T-helper 2 cell treated with Interferon-gamma antibody and Interleukin-4, amounts not matched to agents 100 ng/mL and 5 ng/mL, for 36 hours (primary cell): ENCODE measurements around the gene MYOM1. TPM values are rescaled to one million over a fixed set of nuclear protein-coding genes. Genes with fewer than 3 reads are reported as not detected.
"Not testable (repeated sequence)": the region's sequence is repeated elsewhere in the genome, so short reads cannot be mapped to it uniquely, and the experiment has no call there.

Experiments used
- intact Hi-C: fragments of 100-400 bp; cut with micrococcal nuclease; formaldehyde crosslinking; loops from one replicate; pipeline ENCODE4 v1.15.1; 2023
- total RNA-seq: library from RNA; stranded (reverse); gene quantifications from 2 replicates; pipeline ENCODE4 v1.2.3, GENCODE V29; 2022

The MYOM1 gene
- total RNA-seq, 1 donor from 2014 or later = 1.5 TPM

DNA sequence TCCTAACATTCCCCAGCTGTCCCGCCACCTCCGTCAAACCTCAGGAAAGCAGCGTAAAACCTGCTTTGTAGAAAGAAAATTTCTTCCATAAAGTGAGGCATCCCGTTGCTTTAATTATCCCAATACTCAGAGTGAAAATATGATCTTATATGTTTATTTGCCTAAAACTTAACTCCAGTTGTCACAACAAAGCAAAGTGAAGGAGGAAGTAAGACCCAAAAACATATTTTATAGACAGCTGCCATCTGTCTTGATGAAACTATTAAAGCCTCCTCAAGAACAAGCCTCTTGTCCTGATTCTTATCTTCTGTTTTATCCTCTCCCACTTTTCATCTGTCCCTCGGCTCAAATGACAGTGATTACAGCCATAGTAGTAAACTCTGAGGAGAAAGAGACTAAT lies 177.9 kb downstream of the MYOM1 start:
- intact Hi-C loops = no loop called here

DNA sequence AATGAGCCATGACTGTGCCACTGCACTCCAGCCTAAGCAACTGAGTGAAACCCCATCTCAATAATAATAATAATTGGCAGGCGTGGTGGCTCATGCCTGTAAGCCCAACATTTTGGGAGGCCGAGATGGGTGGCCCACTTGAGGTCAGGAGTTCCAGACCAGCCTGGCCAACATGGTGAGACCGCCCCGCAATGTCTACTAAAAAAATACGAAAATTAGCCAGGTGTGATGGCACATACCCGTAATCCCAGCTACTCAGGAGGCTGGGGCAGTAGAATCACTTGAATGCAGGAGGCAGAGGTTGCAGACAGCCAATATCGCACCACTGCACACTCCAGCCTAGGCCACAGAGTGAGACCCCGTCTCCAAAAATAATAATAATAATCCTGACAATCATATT lies 178.9 kb downstream of the MYOM1 start:
- intact Hi-C loops = no loop called here

DNA sequence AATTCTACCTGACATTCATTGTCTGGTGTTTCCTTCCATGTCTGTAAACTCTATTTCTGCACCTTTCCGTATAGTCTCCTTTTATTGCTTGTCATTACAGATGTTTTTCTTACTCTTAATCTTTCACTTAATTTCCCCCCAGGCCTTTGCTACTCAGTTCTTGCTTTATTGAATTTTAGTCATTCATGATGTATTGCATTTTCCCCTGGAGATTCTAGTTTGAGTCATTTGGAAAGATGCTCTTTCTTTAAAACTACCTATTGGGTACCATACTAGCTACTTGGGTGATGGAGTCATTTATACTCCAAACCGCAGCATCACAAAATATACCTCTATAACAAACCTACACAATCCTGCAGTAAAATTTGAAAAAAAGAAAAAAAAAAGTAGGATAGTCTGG lies 179.6 kb downstream of the MYOM1 start:
- intact Hi-C loops = no loop called here

DNA sequence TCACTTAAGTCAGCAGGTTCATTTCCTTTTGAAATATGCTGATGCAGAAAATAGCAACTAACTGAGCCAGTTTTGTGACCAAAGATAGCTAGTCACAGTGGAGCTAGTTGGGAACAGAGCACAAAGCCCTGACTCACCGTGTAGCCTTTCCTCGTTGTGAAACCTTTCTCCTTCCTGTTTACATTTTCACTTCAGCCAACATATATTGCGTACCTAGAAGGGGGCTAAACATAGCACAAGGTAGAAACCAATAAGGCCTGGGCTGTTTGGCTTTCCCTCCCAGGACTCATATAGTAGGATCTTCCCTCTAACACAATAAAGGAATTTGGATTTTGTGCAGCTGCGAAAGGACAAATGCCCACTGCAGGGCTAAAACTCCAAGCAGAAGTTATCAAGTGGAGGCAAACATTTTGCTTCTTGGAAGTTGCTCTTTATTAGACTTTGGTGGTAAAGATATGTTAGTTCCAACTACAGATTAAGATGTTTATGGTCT lies 182.3 kb downstream of the MYOM1 start:
- intact Hi-C loops = loop anchor here (1.0 kb wide), 1 partner anchor 22 kb away; no protein-coding TSS in a partner anchor

DNA sequence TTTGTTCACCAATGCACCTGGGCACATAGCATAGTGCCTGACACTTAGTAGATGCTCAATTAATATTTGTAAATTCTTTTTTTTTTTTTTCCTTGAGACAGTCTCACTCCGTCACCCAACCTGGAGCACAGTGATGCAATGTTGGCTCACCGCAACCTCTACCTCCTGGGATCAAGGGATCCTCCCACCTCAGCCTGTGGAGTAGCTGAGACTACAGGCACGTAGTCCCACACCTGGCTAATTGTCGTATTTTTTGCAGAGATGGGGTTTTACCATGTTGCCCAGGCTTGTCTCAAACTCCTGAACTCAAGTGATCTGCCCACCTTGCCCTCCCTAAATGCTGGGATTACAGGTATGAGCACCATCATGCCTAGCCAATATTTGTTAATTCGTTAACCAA lies 183.7 kb downstream of the MYOM1 start:
- intact Hi-C loops = no loop called here

DNA sequence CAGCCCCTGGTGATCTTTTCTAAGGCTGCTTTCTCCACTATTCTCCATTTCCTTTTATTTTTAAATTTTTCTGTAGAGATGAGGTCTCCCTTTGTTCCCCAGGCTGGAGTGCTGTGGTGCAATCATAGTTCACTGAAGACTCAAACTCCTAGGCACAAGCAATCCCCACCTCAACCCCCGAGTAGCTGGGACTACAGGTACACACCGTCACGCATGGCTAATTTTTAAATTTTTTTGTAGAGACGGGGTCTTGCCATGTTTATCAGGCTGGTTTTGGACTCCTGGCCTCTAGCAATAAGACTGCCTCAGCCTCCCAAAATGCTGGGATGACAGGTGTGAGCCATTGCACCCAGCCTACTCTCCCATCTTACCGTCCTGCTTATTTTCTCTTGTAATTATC lies 184.1 kb downstream of the MYOM1 start:
- intact Hi-C loops = no loop called here

DNA sequence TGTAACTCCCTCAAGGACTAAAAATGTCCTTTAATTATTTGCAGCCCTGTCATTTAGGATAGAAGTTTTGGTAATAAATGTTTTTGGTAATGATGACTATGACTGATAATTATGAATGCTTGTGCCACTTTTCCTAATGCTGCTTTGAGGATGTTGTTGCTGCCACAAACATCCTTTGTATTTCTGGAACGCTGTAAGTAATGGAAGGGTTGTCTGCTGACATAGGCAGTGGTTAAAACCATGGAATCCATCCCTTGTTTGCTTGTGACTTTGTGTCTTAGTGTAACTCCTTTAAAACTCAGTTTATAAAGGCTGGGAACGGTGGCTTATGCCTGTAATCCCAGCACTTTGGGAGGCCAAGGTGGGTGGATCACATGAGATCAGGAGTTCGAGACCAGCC lies 187.0 kb downstream of the MYOM1 start:
- intact Hi-C loops = no loop called here

DNA sequence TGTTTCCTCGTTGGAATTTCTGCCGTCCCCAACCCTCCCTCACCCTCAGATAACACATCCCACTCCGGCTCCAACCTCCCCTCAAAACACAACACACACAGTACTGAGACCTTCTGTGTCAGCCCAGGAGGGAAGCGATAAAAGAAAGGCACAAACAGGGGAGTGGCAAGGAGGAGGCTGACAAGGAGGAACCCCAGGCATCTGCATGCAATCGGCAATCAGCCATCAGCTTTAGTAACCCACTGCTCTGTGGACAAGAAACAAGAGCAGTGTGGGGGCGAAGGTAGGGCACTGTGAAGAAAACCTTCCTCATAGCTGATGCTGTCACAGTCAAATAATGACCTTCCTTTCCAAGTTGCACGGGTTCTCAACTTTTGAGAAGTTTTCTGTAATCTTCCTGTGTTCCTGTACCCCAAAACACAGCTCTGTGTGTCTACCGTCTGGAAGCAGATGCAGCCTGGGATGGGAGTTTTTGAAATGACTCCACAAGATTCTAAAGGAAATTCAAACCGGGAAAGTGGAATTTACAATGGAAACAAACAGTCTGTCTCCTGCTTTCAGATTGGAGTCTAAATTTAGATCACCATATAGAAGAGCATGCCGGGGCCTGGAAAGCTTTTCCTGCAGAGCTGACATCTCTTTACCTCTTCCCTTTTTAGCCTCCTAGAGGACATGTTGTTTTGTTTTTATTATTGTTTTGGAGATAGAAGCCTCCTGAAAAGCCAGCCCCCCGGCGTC lies 190.4 kb downstream of the MYOM1 start:
- intact Hi-C loops = no loop called here

DNA sequence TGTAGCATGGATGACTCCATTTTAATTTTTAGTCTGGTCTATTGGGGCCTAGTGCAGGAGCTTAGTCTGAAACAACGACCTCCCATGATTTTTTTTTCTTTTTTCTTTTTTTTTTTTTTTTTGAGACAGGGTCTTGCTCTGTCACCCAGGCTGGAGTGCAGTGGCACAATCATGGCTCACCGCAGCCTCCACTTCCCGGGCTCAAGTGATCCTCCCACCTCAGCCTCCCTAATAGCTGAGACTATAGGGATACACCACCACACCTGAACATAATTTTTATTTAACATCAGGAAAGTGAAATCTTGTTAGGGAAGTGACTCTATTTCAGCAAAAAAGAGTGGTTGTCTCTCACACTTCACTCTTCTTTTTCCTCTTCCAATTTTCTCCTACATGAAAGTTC lies 191.7 kb downstream of the MYOM1 start:
- intact Hi-C loops = not testable (repeated sequence)

DNA sequence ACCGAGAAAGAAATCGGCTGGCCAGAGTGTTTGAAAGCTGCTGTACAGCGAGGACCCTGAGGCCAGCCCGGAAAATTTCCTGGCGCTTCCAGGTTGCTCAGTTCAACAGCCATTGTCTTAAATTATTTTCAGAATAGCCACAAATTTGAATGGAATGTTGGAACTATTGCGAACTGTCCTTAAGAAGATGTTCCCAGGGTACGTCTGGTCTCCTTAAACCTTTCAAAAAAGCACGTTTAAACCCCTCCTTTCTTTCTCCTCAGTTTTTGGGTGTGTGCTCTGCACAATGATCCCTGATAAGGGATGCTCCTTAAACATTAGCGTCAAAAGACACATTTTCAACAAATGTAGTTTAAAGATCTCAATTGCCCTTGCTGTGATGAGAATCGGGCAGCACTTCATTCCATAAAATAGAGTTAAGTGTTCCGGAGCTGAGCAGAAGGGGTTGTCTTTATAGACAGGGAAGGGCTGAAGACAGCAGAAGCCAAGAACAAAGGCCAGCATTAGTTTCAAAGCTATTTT lies 192.3 kb downstream of the MYOM1 start:
- intact Hi-C loops = no loop called here

DNA sequence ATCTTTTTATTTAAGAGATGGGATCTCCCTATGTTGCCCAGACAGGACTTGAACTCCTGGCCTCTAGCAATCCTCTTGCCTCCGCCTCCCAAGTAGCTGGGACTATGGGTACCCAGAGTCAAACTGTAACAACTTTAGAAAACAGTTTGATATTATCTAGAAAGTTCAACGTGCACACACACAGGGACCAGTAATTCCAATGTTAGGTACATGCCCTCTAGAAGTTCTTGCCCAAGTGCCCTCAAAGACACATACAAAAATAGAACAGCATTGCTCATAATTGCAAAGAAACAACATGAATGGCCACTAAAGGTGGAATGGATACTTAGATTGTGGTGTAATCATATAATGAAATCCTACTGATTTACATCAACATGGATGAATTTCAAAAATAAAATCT lies 194.2 kb downstream of the MYOM1 start:
- intact Hi-C loops = no loop called here

DNA sequence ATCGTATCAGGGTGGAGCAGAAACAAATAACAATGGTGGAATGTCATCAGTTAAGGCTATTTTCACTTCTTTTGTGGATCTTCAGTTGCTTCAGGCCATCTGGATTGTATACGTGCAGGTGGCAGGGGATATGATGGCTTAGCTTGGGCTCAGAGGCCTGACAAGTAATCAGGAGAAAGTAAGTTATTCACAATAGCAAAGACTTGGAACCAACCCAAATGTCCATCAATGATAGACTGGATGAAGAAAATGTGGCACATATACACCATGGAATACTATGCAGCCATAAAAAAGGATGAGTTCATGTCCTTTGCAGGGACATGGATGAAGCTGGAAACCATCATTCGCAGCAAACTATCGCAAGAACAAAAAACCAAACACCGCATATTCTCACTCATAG lies 196.2 kb downstream of the MYOM1 start:
- intact Hi-C loops = not testable (repeated sequence)

Other genes with a start within 250 kb of the MYOM1 start
- gene LPIN2, start 206.8 kb downstream of the MYOM1 start, total RNA-seq = 74.4 and 76.1 TPM in 2 replicates
- 710 and 725 TPM in 2 replicates for gene MYL12A, start 27.8 kb upstream of the MYOM1 start, total RNA-seq
- 314 and 331 TPM in 2 replicates for gene MYL12B, start 42.2 kb upstream of the MYOM1 start, total RNA-seq
- gene TGIF1, start 230.2 kb upstream of the MYOM1 start, total RNA-seq = 7.6 and 8.8 TPM in 2 replicates